DMS53 treated with DMSO at 0.1 percent for 48 hours (cell line): ENCODE data around the gene FYCO1.

Experiments
- DNase-seq: peaks from one replicate; lab custom pipeline; 2025; ENCODE audit not compliant: unreplicated experiment; lab: John Stamatoyannopoulos, UW

The FYCO1 gene

GRCh38 chr3:45984331-45985312, 11.0 kb downstream of the FYCO1 start:
- DNase-seq = no peak

GRCh38 chr3:45983770-45984169, 11.9 kb downstream of the FYCO1 start:
- DNase-seq = no peak

- no peak for DNase-seq
These were observed 14.1 kb downstream of the FYCO1 start for GRCh38 chr3:45981346-45982074.

GRCh38 chr3:45980819-45981218, 14.8 kb downstream of the FYCO1 start:
- DNase-seq = no peak

GRCh38 chr3:45980229-45980813, 15.3 kb downstream of the FYCO1 start:
- DNase-seq = no peak

GRCh38 chr3:45979378-45979777, 16.2 kb downstream of the FYCO1 start:
- no peak for DNase-seq

GRCh38 chr3:45978006-45978761, 17.4 kb downstream of the FYCO1 start:
- DNase-seq = peak; percentile 34

GRCh38 chr3:45976191-45977091, 19.2 kb downstream of the FYCO1 start:
- DNase-seq = no peak

- no peak for DNase-seq
These were observed 19.9 kb downstream of the FYCO1 start for GRCh38 chr3:45975686-45976085.

- DNase-seq = no peak
These were observed 20.9 kb downstream of the FYCO1 start for GRCh38 chr3:45974686-45975085.

- DNase-seq = no peak
These were observed 22.9 kb downstream of the FYCO1 start for GRCh38 chr3:45972534-45973402.

GRCh38 chr3:45969953-45970352, 25.7 kb downstream of the FYCO1 start:
- no peak for DNase-seq

GRCh38 chr3:45969116-45969515, 26.5 kb downstream of the FYCO1 start:
- DNase-seq = no peak

- DNase-seq = no peak
These were observed 26.9 kb downstream of the FYCO1 start for GRCh38 chr3:45968706-45969105.

- DNase-seq = no peak
These were observed 27.5 kb downstream of the FYCO1 start for GRCh38 chr3:45968149-45968548.

- DNase-seq = no peak
These were observed 27.9 kb downstream of the FYCO1 start for GRCh38 chr3:45967724-45968123.

- no peak for DNase-seq
These were observed 28.5 kb downstream of the FYCO1 start for GRCh38 chr3:45966950-45967640.

GRCh38 chr3:45966371-45966791, 29.2 kb downstream of the FYCO1 start:
- no peak for DNase-seq
